ENCODE data around the gene MMP13.

The MMP13 gene

DNA sequence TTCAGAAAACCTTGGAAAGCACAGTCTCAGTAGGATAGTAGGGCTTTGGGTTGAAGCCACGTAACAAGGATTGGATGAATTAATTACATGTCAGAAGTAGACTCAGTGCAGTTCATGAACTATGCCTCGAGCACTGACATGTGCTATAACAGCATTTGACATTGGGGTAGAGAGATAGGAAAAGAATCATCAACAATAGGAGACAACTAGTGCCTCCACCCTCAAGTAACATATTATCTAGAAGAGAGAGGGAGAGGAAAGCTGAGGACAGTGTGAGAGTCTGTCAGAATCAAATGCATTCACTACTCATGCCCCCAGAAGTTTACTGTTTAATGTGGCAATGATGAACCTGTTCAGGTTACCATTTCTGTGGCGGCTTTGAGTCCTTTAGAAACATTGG, 26.4 kb downstream of the MMP13 start:
- Histone ChIP-seq H3K27me3 (ENCODE audit: insufficient read depth, poor library complexity, severe bottlenecking) (no peaks in the 10 kb centered on the region), H3K27ac (replicated peaks) (no peak overlapping the region), H3K4me3 (replicated peaks; ENCODE audit: insufficient read depth, low read length) (no peak overlapping the region)
- no peak for DNase-seq (ENCODE audit: low read depth in 1 of 2, low spot score in 1 of 2)
- no peak for TF ChIP-seq SPI1 (IDR thresholded peaks at IDR 0.05; ENCODE audit: borderline replicate concordance, low read depth)
- no peak for TF ChIP-seq POLR2AphosphoS5 (IDR thresholded peaks at IDR 0.05; ENCODE audit: low read depth)
- TF ChIP-seq, protein P1, sequence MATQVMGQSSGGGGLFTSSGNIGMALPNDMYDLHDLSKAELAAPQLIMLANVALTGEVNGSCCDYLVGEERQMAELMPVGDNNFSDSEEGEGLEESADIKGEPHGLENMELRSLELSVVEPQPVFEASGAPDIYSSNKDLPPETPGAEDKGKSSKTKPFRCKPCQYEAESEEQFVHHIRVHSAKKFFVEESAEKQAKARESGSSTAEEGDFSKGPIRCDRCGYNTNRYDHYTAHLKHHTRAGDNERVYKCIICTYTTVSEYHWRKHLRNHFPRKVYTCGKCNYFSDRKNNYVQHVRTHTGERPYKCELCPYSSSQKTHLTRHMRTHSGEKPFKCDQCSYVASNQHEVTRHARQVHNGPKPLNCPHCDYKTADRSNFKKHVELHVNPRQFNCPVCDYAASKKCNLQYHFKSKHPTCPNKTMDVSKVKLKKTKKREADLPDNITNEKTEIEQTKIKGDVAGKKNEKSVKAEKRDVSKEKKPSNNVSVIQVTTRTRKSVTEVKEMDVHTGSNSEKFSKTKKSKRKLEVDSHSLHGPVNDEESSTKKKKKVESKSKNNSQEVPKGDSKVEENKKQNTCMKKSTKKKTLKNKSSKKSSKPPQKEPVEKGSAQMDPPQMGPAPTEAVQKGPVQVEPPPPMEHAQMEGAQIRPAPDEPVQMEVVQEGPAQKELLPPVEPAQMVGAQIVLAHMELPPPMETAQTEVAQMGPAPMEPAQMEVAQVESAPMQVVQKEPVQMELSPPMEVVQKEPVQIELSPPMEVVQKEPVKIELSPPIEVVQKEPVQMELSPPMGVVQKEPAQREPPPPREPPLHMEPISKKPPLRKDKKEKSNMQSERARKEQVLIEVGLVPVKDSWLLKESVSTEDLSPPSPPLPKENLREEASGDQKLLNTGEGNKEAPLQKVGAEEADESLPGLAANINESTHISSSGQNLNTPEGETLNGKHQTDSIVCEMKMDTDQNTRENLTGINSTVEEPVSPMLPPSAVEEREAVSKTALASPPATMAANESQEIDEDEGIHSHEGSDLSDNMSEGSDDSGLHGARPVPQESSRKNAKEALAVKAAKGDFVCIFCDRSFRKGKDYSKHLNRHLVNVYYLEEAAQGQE (IDR thresholded peaks at IDR 0.05; ENCODE audit: insufficient replicate concordance, low read depth): no peak
- no peak for TF ChIP-seq GABPA (IDR thresholded peaks at IDR 0.05; ENCODE audit: low read depth)
- TF ChIP-seq, protein P2, sequence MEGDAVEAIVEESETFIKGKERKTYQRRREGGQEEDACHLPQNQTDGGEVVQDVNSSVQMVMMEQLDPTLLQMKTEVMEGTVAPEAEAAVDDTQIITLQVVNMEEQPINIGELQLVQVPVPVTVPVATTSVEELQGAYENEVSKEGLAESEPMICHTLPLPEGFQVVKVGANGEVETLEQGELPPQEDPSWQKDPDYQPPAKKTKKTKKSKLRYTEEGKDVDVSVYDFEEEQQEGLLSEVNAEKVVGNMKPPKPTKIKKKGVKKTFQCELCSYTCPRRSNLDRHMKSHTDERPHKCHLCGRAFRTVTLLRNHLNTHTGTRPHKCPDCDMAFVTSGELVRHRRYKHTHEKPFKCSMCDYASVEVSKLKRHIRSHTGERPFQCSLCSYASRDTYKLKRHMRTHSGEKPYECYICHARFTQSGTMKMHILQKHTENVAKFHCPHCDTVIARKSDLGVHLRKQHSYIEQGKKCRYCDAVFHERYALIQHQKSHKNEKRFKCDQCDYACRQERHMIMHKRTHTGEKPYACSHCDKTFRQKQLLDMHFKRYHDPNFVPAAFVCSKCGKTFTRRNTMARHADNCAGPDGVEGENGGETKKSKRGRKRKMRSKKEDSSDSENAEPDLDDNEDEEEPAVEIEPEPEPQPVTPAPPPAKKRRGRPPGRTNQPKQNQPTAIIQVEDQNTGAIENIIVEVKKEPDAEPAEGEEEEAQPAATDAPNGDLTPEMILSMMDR (IDR thresholded peaks at IDR 0.05; ENCODE audit: insufficient read depth, low read length): no peak

DNA sequence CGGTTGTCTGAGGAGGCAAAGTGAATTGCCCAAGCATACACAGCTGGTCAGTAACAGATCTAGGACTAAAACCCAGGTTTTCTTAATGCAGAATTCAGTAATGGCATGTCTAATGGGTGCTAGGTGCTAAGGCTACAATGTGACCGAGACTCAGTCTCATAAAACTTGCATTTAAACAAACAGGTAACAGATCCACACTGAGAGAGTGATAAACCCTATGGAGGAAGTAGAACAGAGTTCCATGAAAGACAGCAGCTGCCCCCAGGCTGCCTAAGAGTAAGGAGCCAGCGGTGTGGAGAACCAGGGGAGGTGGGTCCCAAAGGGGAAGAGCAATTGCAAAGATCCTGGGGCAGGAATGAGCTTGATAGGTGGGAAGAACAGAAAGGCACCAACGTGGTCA, 27.3 kb downstream of the MMP13 start:
- H3K27me3 ChIP-seq (ENCODE audit: insufficient read depth, poor library complexity, severe bottlenecking): no peaks in the 10 kb centered on the region
- H3K27ac ChIP-seq (replicated peaks): no peak overlapping the region
- H3K4me3 ChIP-seq (replicated peaks; ENCODE audit: insufficient read depth, low read length): no peak overlapping the region
- TF ChIP-seq, protein P2 (IDR thresholded peaks at IDR 0.05; ENCODE audit: insufficient read depth, low read length): no peak
- no peak for TF ChIP-seq GABPA (IDR thresholded peaks at IDR 0.05; ENCODE audit: low read depth)
- TF ChIP-seq SPI1 (IDR thresholded peaks at IDR 0.05; ENCODE audit: borderline replicate concordance, low read depth): no peak
- TF ChIP-seq, protein P1 (IDR thresholded peaks at IDR 0.05; ENCODE audit: insufficient replicate concordance, low read depth): no peak
- TF ChIP-seq POLR2AphosphoS5 (IDR thresholded peaks at IDR 0.05; ENCODE audit: low read depth): no peak
- no peak for DNase-seq (ENCODE audit: low read depth in 1 of 2, low spot score in 1 of 2)

DNA sequence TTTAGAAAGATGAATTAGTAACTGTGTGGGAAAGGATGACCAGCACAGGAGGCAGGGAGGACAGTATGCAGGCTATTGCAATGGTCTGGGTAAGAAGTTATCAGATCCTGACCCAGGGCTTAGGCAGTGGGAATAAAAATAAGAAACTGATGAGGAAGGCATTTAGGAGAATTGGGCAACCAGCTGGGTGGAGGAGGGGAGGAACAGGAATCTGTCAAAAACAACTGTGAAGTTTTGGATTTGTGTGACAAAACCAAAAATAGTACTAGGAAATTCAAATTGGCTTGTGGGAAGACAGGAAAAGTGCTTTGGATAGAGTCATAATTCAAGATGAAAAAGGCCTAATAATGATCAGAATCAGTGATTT, 27.9 kb downstream of the MMP13 start:
- TF ChIP-seq POLR2AphosphoS5 (IDR thresholded peaks at IDR 0.05; ENCODE audit: low read depth): no peak
- TF ChIP-seq, protein P2 (IDR thresholded peaks at IDR 0.05; ENCODE audit: insufficient read depth, low read length): no peak
- no peak for TF ChIP-seq SPI1 (IDR thresholded peaks at IDR 0.05; ENCODE audit: borderline replicate concordance, low read depth)
- no peak for TF ChIP-seq GABPA (IDR thresholded peaks at IDR 0.05; ENCODE audit: low read depth)
- TF ChIP-seq, protein P1 (IDR thresholded peaks at IDR 0.05; ENCODE audit: insufficient replicate concordance, low read depth): no peak
- H3K27ac ChIP-seq (replicated peaks): no peak overlapping the region
- no peaks in the 10 kb centered on the region for H3K27me3 ChIP-seq (ENCODE audit: insufficient read depth, poor library complexity, severe bottlenecking)
- DNase-seq (ENCODE audit: low read depth in 1 of 2, low spot score in 1 of 2): no peak
- H3K4me3 ChIP-seq (replicated peaks; ENCODE audit: insufficient read depth, low read length): no peak overlapping the region

All from HL-60 (cell line).